DND-41 (cell line): Measurements from ENCODE around the gene ANKS1A.

ENCODE experiments used
- ATAC-seq: fragments of 200-7000 bp; cut with Tn5 transposase; 3 replicates; pipeline ENCODE4 v1.9.1; 2021; ENCODE audit warnings: low read depth; ENCODE audit not compliant: insufficient read depth
- DNase-seq: peaks from one replicate; pipeline ENCODE4 v3.0.0-alpha.2; 2020
- H2AFZ ChIP-seq: 2 replicates; pipeline ENCODE4 v1.6.0; 2012; ENCODE audit warnings: low read depth, low read length
- H3K27ac ChIP-seq: 2 replicates; pipeline ENCODE4 v1.5.1; 2012; ENCODE audit warnings: low read length, inconsistent platforms
- H3K27me3 ChIP-seq: fragments of 200-600 bp; sonication (generic); 2 replicates; pipeline ENCODE4 v1.6.0; 2012; ENCODE audit warnings: low read length, mild to moderate bottlenecking, inconsistent platforms; ENCODE audit not compliant: insufficient read depth, poor library complexity
- H3K36me3 ChIP-seq: 2 replicates; pipeline ENCODE4 v1.5.1; 2012; ENCODE audit warnings: low read length, inconsistent platforms; ENCODE audit not compliant: insufficient read depth
- H3K4me1 ChIP-seq: 2 replicates; pipeline ENCODE4 v1.5.1; 2012; ENCODE audit warnings: mild to moderate bottlenecking, low read length; ENCODE audit not compliant: insufficient read depth
- H3K4me2 ChIP-seq: 2 replicates; pipeline ENCODE4 v1.6.0; 2012; ENCODE audit warnings: mild to moderate bottlenecking, moderate library complexity, low read length, inconsistent platforms; ENCODE audit not compliant: insufficient read depth
- H3K4me3 ChIP-seq, 2 experiments: fragments of 200-600 bp in 1 of 2; shearing (Covaris generic) in 1 of 2; 2 replicates each; pipeline ENCODE4 v1.5.1; 2012 to 2016; ENCODE audit warnings: inconsistent platforms in 2 of 2, low read length in 2 of 2, mild to moderate bottlenecking in 2 of 2, low read depth in 1 of 2, moderate library complexity in 1 of 2
- H3K79me2 ChIP-seq: 2 replicates; pipeline ENCODE4 v1.6.0; 2012; ENCODE audit warnings: low read length, inconsistent platforms; ENCODE audit not compliant: insufficient read depth
- H3K9ac ChIP-seq: 2 replicates; pipeline ENCODE4 v1.6.0; 2012; ENCODE audit warnings: low read depth, mild to moderate bottlenecking, inconsistent platforms, low read length, moderate library complexity
- H3K9me3 ChIP-seq: 2 replicates; pipeline ENCODE4 v1.5.1; 2012; ENCODE audit warnings: low read length, moderate library complexity, mild to moderate bottlenecking, inconsistent platforms; ENCODE audit not compliant: insufficient read depth, severe bottlenecking
- H4K20me1 ChIP-seq: 2 replicates; pipeline ENCODE4 v1.6.0; 2012; ENCODE audit warnings: low read length; ENCODE audit not compliant: insufficient read depth
- EZH2 ChIP-seq: IDR thresholded peaks from 3 replicates; pipeline ENCODE4 v1.6.1; 2012; ENCODE audit warnings: borderline replicate concordance, low read depth, mild to moderate bottlenecking, moderate library complexity, low read length, inconsistent platforms; ENCODE audit not compliant: severe bottlenecking
- TF ChIP-seq, protein P1 (sequence below): IDR thresholded peaks from 2 replicates; pipeline ENCODE4 v1.5.1; 2012; ENCODE audit warnings: borderline replicate concordance, low read length, moderate library complexity, mild to moderate bottlenecking; ENCODE audit not compliant: poor library complexity, severe bottlenecking; ENCODE audit errors: extremely low read depth

Gene ANKS1A

DNA sequence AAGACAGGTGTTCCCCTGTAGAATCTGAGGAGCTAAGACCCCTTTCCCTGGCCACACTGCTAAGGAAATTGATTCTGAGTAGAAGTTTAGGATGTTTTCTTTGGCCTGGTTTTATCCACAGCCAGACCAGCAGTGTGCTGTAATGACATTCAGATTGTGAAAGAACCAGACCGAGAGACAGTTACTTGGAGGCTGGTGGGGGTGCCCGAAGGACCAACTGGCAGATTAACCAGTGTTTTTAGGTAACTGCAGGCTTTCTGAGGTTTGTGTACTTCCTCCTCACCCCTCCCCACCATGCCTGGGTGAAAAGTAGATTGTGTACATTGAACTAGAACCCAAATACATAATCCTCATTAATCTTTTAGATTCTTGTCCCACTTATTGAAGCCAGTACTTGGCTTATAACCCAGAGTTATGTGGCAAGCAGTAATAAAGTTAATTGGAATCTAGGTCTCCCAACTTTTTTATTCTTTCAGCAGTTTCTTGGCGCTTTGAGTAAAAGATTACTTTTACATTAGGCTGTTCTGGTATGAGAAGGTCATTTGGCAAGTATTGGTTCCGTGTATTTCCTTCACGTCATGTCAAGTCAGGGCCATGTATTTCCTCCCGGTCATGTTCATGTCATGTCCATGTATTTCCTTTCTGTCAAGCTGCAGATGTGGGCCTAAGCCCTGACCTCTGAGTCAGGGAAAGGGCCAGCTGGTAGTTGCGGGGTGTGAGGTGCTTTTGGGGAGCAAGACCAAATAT, 158.4 kb downstream of the ANKS1A start:
- DNase-seq = peak; percentile 76
- H3K4me1 ChIP-seq = peaks cover 77% of the 10 kb centered on the region
- no peaks in the 10 kb centered on the region for H3K27me3 ChIP-seq
- 0 out of 2 replicates have a peak, but pooled peaks cover 3% of the 10 kb centered on the region for H4K20me1 ChIP-seq
- TF ChIP-seq, protein P1, sequence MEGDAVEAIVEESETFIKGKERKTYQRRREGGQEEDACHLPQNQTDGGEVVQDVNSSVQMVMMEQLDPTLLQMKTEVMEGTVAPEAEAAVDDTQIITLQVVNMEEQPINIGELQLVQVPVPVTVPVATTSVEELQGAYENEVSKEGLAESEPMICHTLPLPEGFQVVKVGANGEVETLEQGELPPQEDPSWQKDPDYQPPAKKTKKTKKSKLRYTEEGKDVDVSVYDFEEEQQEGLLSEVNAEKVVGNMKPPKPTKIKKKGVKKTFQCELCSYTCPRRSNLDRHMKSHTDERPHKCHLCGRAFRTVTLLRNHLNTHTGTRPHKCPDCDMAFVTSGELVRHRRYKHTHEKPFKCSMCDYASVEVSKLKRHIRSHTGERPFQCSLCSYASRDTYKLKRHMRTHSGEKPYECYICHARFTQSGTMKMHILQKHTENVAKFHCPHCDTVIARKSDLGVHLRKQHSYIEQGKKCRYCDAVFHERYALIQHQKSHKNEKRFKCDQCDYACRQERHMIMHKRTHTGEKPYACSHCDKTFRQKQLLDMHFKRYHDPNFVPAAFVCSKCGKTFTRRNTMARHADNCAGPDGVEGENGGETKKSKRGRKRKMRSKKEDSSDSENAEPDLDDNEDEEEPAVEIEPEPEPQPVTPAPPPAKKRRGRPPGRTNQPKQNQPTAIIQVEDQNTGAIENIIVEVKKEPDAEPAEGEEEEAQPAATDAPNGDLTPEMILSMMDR = no peak
- TF ChIP-seq EZH2 = no peak
- peaks cover 5% of the 10 kb centered on the region; the same call in 1 of the 2 replicates for H3K36me3 ChIP-seq
- H3K27ac ChIP-seq = peak overlapping the region; percentile 78
- H3K9ac ChIP-seq = peak overlapping the region; percentile 33; the same call in 1 of the 2 replicates
- H3K9me3 ChIP-seq = no peaks in the 10 kb centered on the region
- ATAC-seq = peak; percentile 65
- H3K4me2 ChIP-seq = peak overlapping the region; percentile 22
- no peak overlapping the region for H2AFZ ChIP-seq
- no peak overlapping the region for H3K4me3 ChIP-seq
- H3K79me2 ChIP-seq = no peaks in the 10 kb centered on the region

DNA sequence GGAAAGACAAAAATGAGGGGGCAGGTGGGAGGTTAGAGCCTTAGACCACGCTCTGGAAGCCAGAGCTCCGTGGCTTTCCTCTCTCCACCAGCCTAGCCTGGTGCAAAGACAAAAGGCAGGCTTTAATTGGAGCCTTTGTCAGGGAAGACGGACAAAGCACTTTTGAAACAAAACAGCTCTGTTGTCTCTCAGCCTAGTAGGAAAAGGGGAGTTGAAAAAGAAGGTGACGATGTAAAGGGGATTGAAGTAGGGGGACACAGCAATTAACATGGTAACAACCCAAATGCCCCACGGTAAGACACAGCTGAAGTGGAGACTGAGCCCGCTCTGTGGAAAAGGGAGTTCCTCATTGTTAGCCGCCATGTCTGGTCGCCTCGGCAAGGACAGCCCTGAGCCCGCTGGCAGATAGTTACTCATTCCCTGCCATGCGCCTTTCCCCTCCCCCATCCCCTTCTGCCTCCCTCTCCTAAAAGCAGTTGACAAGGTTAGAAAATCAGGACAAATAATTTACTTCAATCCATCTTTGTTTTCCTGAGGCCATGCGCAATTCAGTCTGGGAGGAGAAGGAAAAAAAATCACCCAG, 159.1 kb downstream of the ANKS1A start:
- Histone ChIP-seq H3K4me1 (peaks cover 77% of the 10 kb centered on the region), H2AFZ (no peak overlapping the region), H3K9me3 (no peaks in the 10 kb centered on the region), H3K79me2 (no peaks in the 10 kb centered on the region), H3K4me2 (peak overlapping the region; percentile 22), H3K27ac (peak overlapping the region; percentile 78), H3K4me3 (no peak overlapping the region), H3K36me3 (peaks cover 3% of the 10 kb centered on the region; the same call in 1 of the 2 replicates), H3K27me3 (no peaks in the 10 kb centered on the region), H4K20me1 (peaks cover 6% of the 10 kb centered on the region; the same call in 1 of the 2 replicates), H3K9ac (peak overlapping the region; percentile 33; the same call in 1 of the 2 replicates)
- TF ChIP-seq, protein P1 = no peak
- TF ChIP-seq EZH2 = no peak
- DNase-seq (peak; percentile 41), ATAC-seq (no peak)

DNA sequence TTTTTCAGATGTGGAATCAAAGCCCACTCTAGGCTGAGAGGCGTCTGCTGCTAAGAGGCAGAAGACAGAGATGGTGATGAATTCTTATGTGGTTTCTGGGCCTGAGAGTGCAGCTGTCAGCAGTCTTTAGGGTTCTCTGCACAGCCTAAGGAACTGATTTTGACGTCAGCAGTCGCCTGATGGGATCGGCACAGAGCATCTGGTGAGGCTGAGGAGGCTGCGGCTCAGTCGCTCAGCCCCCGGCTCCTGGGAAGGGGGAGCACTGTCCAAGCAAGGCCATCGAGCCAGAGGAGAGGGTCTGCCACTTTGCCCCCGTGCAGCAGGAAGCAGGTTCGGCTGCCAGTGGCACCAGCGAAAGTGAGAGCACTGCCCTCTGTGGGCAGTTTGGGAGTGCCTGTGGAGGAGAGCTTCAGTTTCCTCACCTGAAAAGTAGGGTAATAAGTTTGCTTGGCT, 159.6 kb downstream of the ANKS1A start:
- TF ChIP-seq, protein P1 = peak; percentile 51
- no peak for TF ChIP-seq EZH2
- peak overlapping the region; percentile 33; the same call in 1 of the 2 replicates for H3K9ac ChIP-seq
- H3K27me3 ChIP-seq = no peaks in the 10 kb centered on the region
- H3K4me2 ChIP-seq = no peak overlapping the region
- peak; percentile 72 for ATAC-seq
- no peak overlapping the region for H2AFZ ChIP-seq
- peaks cover 77% of the 10 kb centered on the region for H3K4me1 ChIP-seq
- peak overlapping the region; percentile 78; the same call in 1 of the 2 replicates for H3K27ac ChIP-seq
- no peak overlapping the region for H3K4me3 ChIP-seq
- peak; percentile 63 for DNase-seq
- H3K9me3 ChIP-seq = no peaks in the 10 kb centered on the region
- H4K20me1 ChIP-seq = peaks cover 6% of the 10 kb centered on the region; the same call in 1 of the 2 replicates
- peaks cover 3% of the 10 kb centered on the region; the same call in 1 of the 2 replicates for H3K36me3 ChIP-seq
- H3K79me2 ChIP-seq = no peaks in the 10 kb centered on the region
